ENCODE data around the gene NT5E. TPM values are rescaled to one million over a fixed set of nuclear protein-coding genes. Genes with fewer than 3 reads are reported as not detected.

Gene NT5E
- total RNA-seq, 1 experiment from 2014 or later: 84.6 TPM

GRCh38 chr6:85493389-85493788, 43.5 kb downstream of the NT5E start:
- DNase-seq: no peak
- peaks cover 36% of the 10 kb centered on the region for H3K36me3 ChIP-seq (ENCODE audit: low read depth)
- no peak overlapping the region for H2AFZ ChIP-seq
- H3K4me2 ChIP-seq: no peak overlapping the region
- H3K4me1 ChIP-seq (replicated peaks; ENCODE audit: insufficient read depth): peaks cover 71% of the 10 kb centered on the region
- no peak overlapping the region for H3K4me3 ChIP-seq
- no peaks in the 10 kb centered on the region for H3K9me2 ChIP-seq (ENCODE audit: insufficient read depth)
- ChIA-PET CTCF (no interaction called here), POLR2A (ENCODE audit: unreplicated experiment) (interaction anchor here (0.5 kb wide), 1 partner anchor 185 kb away, joined by 4 read pairs; no protein-coding TSS in a partner anchor)
- H3K27ac ChIP-seq: peak overlapping the region; percentile 59; the same call in 1 of the 2 replicates
- H3K79me2 ChIP-seq (ENCODE audit: low read depth): no peaks in the 10 kb centered on the region
- H3K27me3 ChIP-seq (ENCODE audit: insufficient read depth, low read depth): no peaks in the 10 kb centered on the region
- BruUV-seq (replicated peaks): no TSS peak
- TF ChIP-seq CTCF (conservative IDR thresholded peaks at IDR 0.05): no peak
- TF ChIP-seq EZH2 (IDR thresholded peaks at IDR 0.05; ENCODE audit: low read depth): no peak
- no peaks in the 10 kb centered on the region for H4K20me1 ChIP-seq (ENCODE audit: insufficient read depth)
- H3F3A ChIP-seq (ENCODE audit: insufficient read depth, low read depth): peaks cover 55% of the 10 kb centered on the region
- peaks cover 4% of the 10 kb centered on the region; the same call in 1 of the 2 replicates for H3K9me3 ChIP-seq (ENCODE audit: insufficient read depth, low read depth)
- intact Hi-C loops (cut with micrococcal nuclease; ENCODE audit: unreplicated experiment): loop anchor here (5.0 kb wide), 1 partner anchor 149 kb away; the partner anchor contains the start of gene SYNCRIP

GRCh38 chr6:85494547-85495536, 45.0 kb downstream of the NT5E start:
- peak overlapping the region; percentile 33 for H3K4me2 ChIP-seq
- no peak overlapping the region for H3K4me3 ChIP-seq
- no peak overlapping the region for H2AFZ ChIP-seq
- POLR2A ChIA-PET (ENCODE audit: unreplicated experiment): interaction anchor here (0.5 to 1.1 kb wide), 5 partner anchors 31 to 98 kb away, joined by 3 to 22 read pairs (median 4); partner anchors contain the start of gene NT5E
- peaks cover 60% of the 10 kb centered on the region for H3F3A ChIP-seq (ENCODE audit: insufficient read depth, low read depth)
- no TSS peak for BruUV-seq (replicated peaks)
- TF ChIP-seq EZH2 (IDR thresholded peaks at IDR 0.05; ENCODE audit: low read depth) (no peak), CTCF (conservative IDR thresholded peaks at IDR 0.05) (no peak)
- H3K36me3 ChIP-seq (ENCODE audit: low read depth): peaks cover 30% of the 10 kb centered on the region
- no peaks in the 10 kb centered on the region for H3K9me2 ChIP-seq (ENCODE audit: insufficient read depth)
- peaks cover 4% of the 10 kb centered on the region; the same call in 1 of the 2 replicates for H3K9me3 ChIP-seq (ENCODE audit: insufficient read depth, low read depth)
- DNase-seq: peak; percentile 16 to 42
- H4K20me1 ChIP-seq (ENCODE audit: insufficient read depth): no peaks in the 10 kb centered on the region
- H3K79me2 ChIP-seq (ENCODE audit: low read depth): no peaks in the 10 kb centered on the region
- intact Hi-C loops (cut with micrococcal nuclease; ENCODE audit: unreplicated experiment): loop anchor here (5.0 kb wide), 1 partner anchor 147 kb away; the partner anchor contains the start of gene SYNCRIP
- H3K27me3 ChIP-seq (ENCODE audit: insufficient read depth, low read depth): no peaks in the 10 kb centered on the region
- CTCF ChIA-PET: no interaction called here
- peak overlapping the region; percentile 59 for H3K27ac ChIP-seq
- peaks cover 73% of the 10 kb centered on the region for H3K4me1 ChIP-seq (replicated peaks; ENCODE audit: insufficient read depth)

- H3K4me2 ChIP-seq: no peak overlapping the region
- no peaks in the 10 kb centered on the region for H4K20me1 ChIP-seq (ENCODE audit: insufficient read depth)
- no peak for TF ChIP-seq CTCF (conservative IDR thresholded peaks at IDR 0.05)
- no peak for TF ChIP-seq EZH2 (IDR thresholded peaks at IDR 0.05; ENCODE audit: low read depth)
- no peak overlapping the region for H3K4me3 ChIP-seq
- DNase-seq: no peak
- peaks cover 30% of the 10 kb centered on the region for H3K36me3 ChIP-seq (ENCODE audit: low read depth)
- no peak overlapping the region for H3K27ac ChIP-seq
- no TSS peak for BruUV-seq (replicated peaks)
- ChIA-PET POLR2A (ENCODE audit: unreplicated experiment) (no interaction called here), CTCF (no interaction called here)
- no peaks in the 10 kb centered on the region for H3K9me2 ChIP-seq (ENCODE audit: insufficient read depth)
- peaks cover 58% of the 10 kb centered on the region for H3F3A ChIP-seq (ENCODE audit: insufficient read depth, low read depth)
- intact Hi-C loops (cut with micrococcal nuclease; ENCODE audit: unreplicated experiment): no loop called here
- H2AFZ ChIP-seq: no peak overlapping the region
- H3K27me3 ChIP-seq (ENCODE audit: insufficient read depth, low read depth): no peaks in the 10 kb centered on the region
- no peaks in the 10 kb centered on the region for H3K79me2 ChIP-seq (ENCODE audit: low read depth)
- peaks cover 4% of the 10 kb centered on the region; the same call in 1 of the 2 replicates for H3K9me3 ChIP-seq (ENCODE audit: insufficient read depth, low read depth)
- H3K4me1 ChIP-seq (replicated peaks; ENCODE audit: insufficient read depth): peaks cover 71% of the 10 kb centered on the region
Observed at GRCh38 chr6:85496009-85496579, 46.2 kb downstream of the NT5E start.
